Parathyroid adenoma (tissue), 2 donors: ENCODE measurements around the gene NAV2.

Experiments used
- H2AFZ ChIP-seq: fragments of 300-600 bp; sonication (generic); one replicate; pipeline ENCODE4 v1.7.0; 2017; ENCODE audit warnings: antibody characterized with exemption, mild to moderate bottlenecking
- H3K27ac ChIP-seq: fragments of 300-600 bp; sonication (generic); one replicate; pipeline ENCODE4 v1.7.0; 2017
- H3K27me3 ChIP-seq: fragments of 300-600 bp; sonication (generic); one replicate; pipeline ENCODE4 v1.7.0; 2017; ENCODE audit warnings: low read length; ENCODE audit not compliant: control insufficient read depth, insufficient read depth
- H3K36me3 ChIP-seq: fragments of 300-600 bp; sonication (generic); one replicate; pipeline ENCODE4 v1.7.0; 2017; ENCODE audit warnings: low read length; ENCODE audit not compliant: control insufficient read depth, insufficient read depth
- H3K4me1 ChIP-seq: fragments of 300-600 bp; sonication (generic); one replicate; pipeline ENCODE4 v1.7.0; 2017; ENCODE audit warnings: control low read depth
- H3K4me2 ChIP-seq: fragments of 300-600 bp; sonication (generic); one replicate; pipeline ENCODE4 v1.7.0; 2017; ENCODE audit warnings: low read length
- H3K4me3 ChIP-seq: fragments of 300-600 bp; sonication (generic); one replicate; pipeline ENCODE4 v1.7.0; 2017; ENCODE audit warnings: low read depth, low read length
- H3K79me2 ChIP-seq: fragments of 300-600 bp; sonication (generic); one replicate; pipeline ENCODE4 v1.7.0; 2017; ENCODE audit warnings: control low read depth
- H3K9ac ChIP-seq: fragments of 300-600 bp; sonication (generic); one replicate; pipeline ENCODE4 v1.7.0; 2017; ENCODE audit warnings: mild to moderate bottlenecking
- H3K9me3 ChIP-seq: fragments of 300-600 bp; sonication (generic); one replicate; pipeline ENCODE4 v1.7.0; 2017; ENCODE audit warnings: low read length; ENCODE audit not compliant: control insufficient read depth
- CTCF ChIP-seq: fragments of 300-600 bp; sonication (generic); IDR thresholded peaks from one replicate; pipeline ENCODE4 v1.7.0; 2017; ENCODE audit warnings: antibody characterized with exemption, mild to moderate bottlenecking
- donor health status: primary hyperparathyroidism.

Gene NAV2

GRCh38 chr11:19832086-19832750, 119.6 kb downstream of the NAV2 start:
- Histone ChIP-seq H3K9me3 (no peaks in the 10 kb centered on the region), H3K4me2 (no peak overlapping the region), H3K9ac (no peak overlapping the region), H3K4me3 (no peak overlapping the region), H3K27me3 (no peaks in the 10 kb centered on the region), H3K79me2 (no peaks in the 10 kb centered on the region), H3K27ac (no peak overlapping the region), H3K36me3 (no peaks in the 10 kb centered on the region), H3K4me1 (no peaks in the 10 kb centered on the region), H2AFZ (no peak overlapping the region)
- TF ChIP-seq CTCF, result no peak

- Histone ChIP-seq H3K27me3 (no peaks in the 10 kb centered on the region), H3K4me2 (no peak overlapping the region)
These were observed 120.3 kb downstream of the NAV2 start for GRCh38 chr11:19832901-19833300.

GRCh38 chr11:19834771-19835170, 122.1 kb downstream of the NAV2 start:
- H2AFZ ChIP-seq, result no peak overlapping the region
- H3K9me3 ChIP-seq, result no peaks in the 10 kb centered on the region
- H3K4me2 ChIP-seq, result no peak overlapping the region
- no peaks in the 10 kb centered on the region for H3K79me2 ChIP-seq
- H3K27ac ChIP-seq, result no peak overlapping the region
- H3K27me3 ChIP-seq, result no peaks in the 10 kb centered on the region
- no peaks in the 10 kb centered on the region for H3K4me1 ChIP-seq
- H3K36me3 ChIP-seq, result no peaks in the 10 kb centered on the region
- TF ChIP-seq CTCF, result no peak
- H3K9ac ChIP-seq, result no peak overlapping the region
- H3K4me3 ChIP-seq, result no peak overlapping the region

More at GRCh38 chr11:19832901-19833300, 120.3 kb downstream of the NAV2 start:
- Histone ChIP-seq H3K4me1 (no peaks in the 10 kb centered on the region), H3K27ac (no peak overlapping the region), H3K79me2 (no peaks in the 10 kb centered on the region), H3K9ac (no peak overlapping the region), H3K9me3 (no peaks in the 10 kb centered on the region), H2AFZ (no peak overlapping the region), H3K36me3 (no peaks in the 10 kb centered on the region), H3K4me3 (no peak overlapping the region)
- TF ChIP-seq CTCF, result no peak

- H3K4me2 ChIP-seq, result no peak overlapping the region
- no peak overlapping the region for H2AFZ ChIP-seq
- H3K27me3 ChIP-seq, result no peaks in the 10 kb centered on the region
- TF ChIP-seq CTCF, result no peak
- H3K9me3 ChIP-seq, result no peaks in the 10 kb centered on the region
- no peaks in the 10 kb centered on the region for H3K36me3 ChIP-seq
- no peaks in the 10 kb centered on the region for H3K4me1 ChIP-seq
- H3K27ac ChIP-seq, result no peak overlapping the region
- H3K9ac ChIP-seq, result no peak overlapping the region
- H3K79me2 ChIP-seq, result no peaks in the 10 kb centered on the region
- H3K4me3 ChIP-seq, result no peak overlapping the region
These were observed 124.0 kb downstream of the NAV2 start for GRCh38 chr11:19836666-19837065.
